ENCODE results near the gene DKK2.

DKK2 gene

DNA sequence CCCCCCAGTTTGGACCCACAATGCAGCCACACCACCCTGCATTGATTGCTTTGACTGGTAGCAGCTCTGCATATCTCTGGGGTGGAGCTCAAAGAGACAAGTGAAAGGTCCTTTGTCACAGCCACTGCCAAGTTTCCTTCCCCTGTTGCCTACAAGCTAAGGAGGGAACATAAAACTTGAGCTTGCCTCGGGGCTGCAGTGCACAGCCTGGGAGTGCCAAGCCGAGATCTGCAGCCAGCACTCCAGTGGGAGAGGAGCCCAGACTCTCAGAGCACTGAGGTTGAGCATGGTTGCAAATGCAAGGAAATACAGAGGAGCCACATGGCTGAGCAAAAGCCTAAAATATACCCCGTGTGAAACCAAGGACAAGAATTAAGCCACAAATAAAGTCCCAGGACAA is 142.2 kb downstream of the DKK2 start:
- H3K27me3 ChIP-seq (ENCODE audit: low read depth, low read length), result no peaks in the 10 kb centered on the region
- H3K4me2 ChIP-seq (ENCODE audit: low read length), result no peak overlapping the region
- no peak overlapping the region for H3K9ac ChIP-seq (ENCODE audit: low read length)
- no peaks in the 10 kb centered on the region for H3K79me2 ChIP-seq (ENCODE audit: low read length)
- H3K27ac ChIP-seq (ENCODE audit: low read length), result no peak overlapping the region
- H2AFZ ChIP-seq (ENCODE audit: low read depth, low read length), result no peak overlapping the region
- H3K36me3 ChIP-seq (replicated peaks; ENCODE audit: low read depth, low read length), result no peaks in the 10 kb centered on the region
- no peak for TF ChIP-seq CTCF (IDR thresholded peaks at IDR 0.05; ENCODE audit: low read depth, low read length)
- no peak for TF ChIP-seq EZH2phosphoT487 (IDR thresholded peaks at IDR 0.05; ENCODE audit: low read depth)
- H3K4me1 ChIP-seq (ENCODE audit: low read length), result no peaks in the 10 kb centered on the region
- H4K20me1 ChIP-seq (ENCODE audit: insufficient read depth, low read length), result no peaks in the 10 kb centered on the region
- H3K9me3 ChIP-seq (ENCODE audit: insufficient read depth, low read length), result no peaks in the 10 kb centered on the region
- H3K4me3 ChIP-seq (ENCODE audit: low read length), result no peak overlapping the region

GRCh38 chr4:106893395-106893881 is 142.7 kb downstream of the DKK2 start:
- H3K27ac ChIP-seq (ENCODE audit: low read length), result no peak overlapping the region

DNA sequence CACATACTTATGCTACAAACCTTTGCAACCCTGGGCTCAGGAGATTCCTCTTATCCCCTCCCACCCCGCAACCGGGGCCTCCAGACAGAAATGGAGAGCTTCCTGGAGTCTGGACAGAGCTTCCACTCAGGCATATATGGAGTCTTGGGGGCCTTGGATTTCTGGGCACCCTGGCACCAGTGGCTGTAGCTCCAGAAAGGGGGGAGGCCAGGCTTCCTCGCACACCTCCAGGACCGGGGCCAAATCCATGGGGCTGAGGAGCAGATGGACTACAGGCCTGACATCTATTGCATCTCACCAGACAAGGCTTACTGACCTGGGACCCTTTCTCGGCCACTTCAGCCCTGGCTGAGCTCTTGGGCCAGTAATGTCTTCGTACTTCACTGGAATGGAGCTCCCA is 143.3 kb downstream of the DKK2 start:
- Histone ChIP-seq H3K9me3 (ENCODE audit: insufficient read depth, low read length) (no peaks in the 10 kb centered on the region), H3K4me3 (ENCODE audit: low read length) (no peak overlapping the region), H3K4me1 (ENCODE audit: low read length) (no peaks in the 10 kb centered on the region), H4K20me1 (ENCODE audit: insufficient read depth, low read length) (no peaks in the 10 kb centered on the region), H3K9ac (ENCODE audit: low read length) (no peak overlapping the region), H3K4me2 (ENCODE audit: low read length) (no peak overlapping the region), H3K27me3 (ENCODE audit: low read depth, low read length) (no peaks in the 10 kb centered on the region), H3K79me2 (ENCODE audit: low read length) (no peaks in the 10 kb centered on the region), H2AFZ (ENCODE audit: low read depth, low read length) (no peak overlapping the region), H3K27ac (ENCODE audit: low read length) (no peak overlapping the region), H3K36me3 (replicated peaks; ENCODE audit: low read depth, low read length) (no peaks in the 10 kb centered on the region)
- no peak for TF ChIP-seq EZH2phosphoT487 (IDR thresholded peaks at IDR 0.05; ENCODE audit: low read depth)
- TF ChIP-seq CTCF (IDR thresholded peaks at IDR 0.05; ENCODE audit: low read depth, low read length), result no peak

More at GRCh38 chr4:106893395-106893881, 142.7 kb downstream of the DKK2 start:
- Histone ChIP-seq H3K79me2 (ENCODE audit: low read length) (no peaks in the 10 kb centered on the region), H3K9me3 (ENCODE audit: insufficient read depth, low read length) (no peaks in the 10 kb centered on the region), H2AFZ (ENCODE audit: low read depth, low read length) (no peak overlapping the region), H3K36me3 (replicated peaks; ENCODE audit: low read depth, low read length) (no peaks in the 10 kb centered on the region), H3K4me2 (ENCODE audit: low read length) (no peak overlapping the region), H3K27me3 (ENCODE audit: low read depth, low read length) (no peaks in the 10 kb centered on the region), H3K9ac (ENCODE audit: low read length) (no peak overlapping the region), H4K20me1 (ENCODE audit: insufficient read depth, low read length) (no peaks in the 10 kb centered on the region), H3K4me3 (ENCODE audit: low read length) (no peak overlapping the region), H3K4me1 (ENCODE audit: low read length) (no peaks in the 10 kb centered on the region)
- TF ChIP-seq EZH2phosphoT487 (IDR thresholded peaks at IDR 0.05; ENCODE audit: low read depth) (no peak), CTCF (IDR thresholded peaks at IDR 0.05; ENCODE audit: low read depth, low read length) (no peak)

- H3K27me3 ChIP-seq (ENCODE audit: low read depth, low read length), result no peaks in the 10 kb centered on the region
- H3K4me2 ChIP-seq (ENCODE audit: low read length), result no peak overlapping the region
- no peaks in the 10 kb centered on the region for H3K9me3 ChIP-seq (ENCODE audit: insufficient read depth, low read length)
- no peaks in the 10 kb centered on the region for H3K79me2 ChIP-seq (ENCODE audit: low read length)
- no peak overlapping the region for H3K4me3 ChIP-seq (ENCODE audit: low read length)
- H3K4me1 ChIP-seq (ENCODE audit: low read length), result no peaks in the 10 kb centered on the region
- no peak overlapping the region for H3K27ac ChIP-seq (ENCODE audit: low read length)
- H3K36me3 ChIP-seq (replicated peaks; ENCODE audit: low read depth, low read length), result no peaks in the 10 kb centered on the region
- no peaks in the 10 kb centered on the region for H4K20me1 ChIP-seq (ENCODE audit: insufficient read depth, low read length)
- no peak overlapping the region for H2AFZ ChIP-seq (ENCODE audit: low read depth, low read length)
- H3K9ac ChIP-seq (ENCODE audit: low read length), result no peak overlapping the region
- TF ChIP-seq CTCF (IDR thresholded peaks at IDR 0.05; ENCODE audit: low read depth, low read length) (no peak), EZH2phosphoT487 (IDR thresholded peaks at IDR 0.05; ENCODE audit: low read depth) (no peak)
Measured at GRCh38 chr4:106875340-106875739, 160.8 kb downstream of the DKK2 start.

Data from OCI-LY3 (cell line).